OCI-LY3 (cell line): ENCODE data around the gene COA7.

Source experiments
- H2AFZ ChIP-seq: fragments of 200-600, 300-600 bp; shearing (Covaris generic); 2 replicates; pipeline ENCODE4 v1.6.0; 2014; ENCODE audit warnings: antibody characterized with exemption, low read depth, low read length
- H3K27ac ChIP-seq: fragments of 200-600, 300-600 bp; sonication (generic); 2 replicates; pipeline ENCODE4 v1.5.1; 2014; ENCODE audit warnings: mild to moderate bottlenecking, low read length, moderate library complexity, mixed read lengths
- H3K27me3 ChIP-seq: fragments of 200-600, 300-600 bp; sonication (generic); 2 replicates; pipeline ENCODE4 v1.6.1; 2014; ENCODE audit warnings: low read depth, low read length, mixed read lengths
- H3K36me3 ChIP-seq: fragments of 200-600, 300-600 bp; sonication (generic); replicated peaks from 2 replicates; pipeline ENCODE3; 2014; ENCODE audit warnings: low read depth, low read length, mixed read lengths
- H3K4me1 ChIP-seq: fragments of 300-600, 200-600 bp; sonication (generic); 2 replicates; pipeline ENCODE4 v1.6.1; 2014; ENCODE audit warnings: low read length, mixed read lengths
- H3K4me2 ChIP-seq: fragments of 200-600, 300-600 bp; sonication (generic); 2 replicates; pipeline ENCODE4 v1.6.1; 2014; ENCODE audit warnings: low read length, mixed read lengths
- H3K4me3 ChIP-seq: fragments of 300-600, 200-600 bp; sonication (generic); 2 replicates; pipeline ENCODE4 v1.5.1; 2014; ENCODE audit warnings: antibody characterized with exemption, mild to moderate bottlenecking, low read length, moderate library complexity
- H3K79me2 ChIP-seq: fragments of 300-600, 200-600 bp; shearing (Covaris generic); 2 replicates; pipeline ENCODE4 v1.6.1; 2014; ENCODE audit warnings: mild to moderate bottlenecking, low read length, mixed read lengths
- H3K9ac ChIP-seq: fragments of 300-600, 200-600 bp; shearing (Covaris generic); 2 replicates; pipeline ENCODE4 v1.6.0; 2014; ENCODE audit warnings: mild to moderate bottlenecking, low read length, moderate library complexity
- H3K9me3 ChIP-seq: fragments of 200-600, 300-600 bp; shearing (Covaris generic); 2 replicates; pipeline ENCODE4 v1.6.1; 2014; ENCODE audit warnings: low read length, mixed read lengths; ENCODE audit not compliant: insufficient read depth
- H4K20me1 ChIP-seq: fragments of 200-600, 300-600 bp; sonication (generic); 2 replicates; pipeline ENCODE4 v1.6.1; 2016; ENCODE audit warnings: low read length, mixed read lengths; ENCODE audit not compliant: insufficient read depth
- CTCF ChIP-seq: fragments of 200-600, 300-600 bp; sonication (generic); IDR thresholded peaks from 2 replicates; pipeline ENCODE4 v1.5.1; 2014; ENCODE audit warnings: antibody characterized with exemption, low read length, low read depth
- EZH2phosphoT487 ChIP-seq: fragments of 200-600 bp; shearing (Covaris generic); IDR thresholded peaks from 2 replicates; pipeline ENCODE4 v1.6.1; 2018; ENCODE audit warnings: antibody characterized with exemption, mixed run types, low read depth

COA7 gene

GRCh38 chr1:52654063-52654462 lies 44.1 kb downstream of the COA7 start:
- no peak overlapping the region for H3K27ac ChIP-seq
- H3K79me2 ChIP-seq, result no peaks in the 10 kb centered on the region
- H3K9me3 ChIP-seq, result no peaks in the 10 kb centered on the region
- TF ChIP-seq EZH2phosphoT487 (no peak), CTCF (no peak)
- H3K27me3 ChIP-seq, result no peaks in the 10 kb centered on the region
- H4K20me1 ChIP-seq, result no peaks in the 10 kb centered on the region
- no peak overlapping the region for H3K4me3 ChIP-seq
- no peak overlapping the region for H3K4me2 ChIP-seq
- H2AFZ ChIP-seq, result no peak overlapping the region
- H3K4me1 ChIP-seq, result peaks cover 5% of the 10 kb centered on the region
- H3K36me3 ChIP-seq, result no peaks in the 10 kb centered on the region
- no peak overlapping the region for H3K9ac ChIP-seq

- Histone ChIP-seq H3K9me3 (no peaks in the 10 kb centered on the region), H2AFZ (no peak overlapping the region), H4K20me1 (no peaks in the 10 kb centered on the region), H3K36me3 (no peaks in the 10 kb centered on the region), H3K4me1 (no peaks in the 10 kb centered on the region), H3K4me2 (no peak overlapping the region), H3K4me3 (no peak overlapping the region), H3K79me2 (no peaks in the 10 kb centered on the region), H3K27ac (no peak overlapping the region), H3K27me3 (no peaks in the 10 kb centered on the region), H3K9ac (no peak overlapping the region)
- no peak for TF ChIP-seq EZH2phosphoT487
- no peak for TF ChIP-seq CTCF
Measured at GRCh38 chr1:52653207-52653849, 44.8 kb downstream of the COA7 start.

GRCh38 chr1:52651904-52652303 lies 46.2 kb downstream of the COA7 start:
- Histone ChIP-seq H4K20me1 (no peaks in the 10 kb centered on the region), H3K79me2 (no peaks in the 10 kb centered on the region), H3K36me3 (no peaks in the 10 kb centered on the region), H3K9ac (no peak overlapping the region), H3K9me3 (no peaks in the 10 kb centered on the region), H3K4me2 (no peak overlapping the region), H3K4me1 (no peaks in the 10 kb centered on the region), H3K4me3 (no peak overlapping the region), H3K27me3 (no peaks in the 10 kb centered on the region), H3K27ac (no peak overlapping the region), H2AFZ (no peak overlapping the region)
- no peak for TF ChIP-seq EZH2phosphoT487
- no peak for TF ChIP-seq CTCF

- peaks cover 19% of the 10 kb centered on the region for H3K4me1 ChIP-seq
- no peak overlapping the region for H3K9ac ChIP-seq
- no peaks in the 10 kb centered on the region for H3K36me3 ChIP-seq
- no peaks in the 10 kb centered on the region for H3K27me3 ChIP-seq
- no peak overlapping the region for H3K4me2 ChIP-seq
- no peaks in the 10 kb centered on the region for H3K79me2 ChIP-seq
- TF ChIP-seq CTCF (no peak), EZH2phosphoT487 (no peak)
- no peaks in the 10 kb centered on the region for H4K20me1 ChIP-seq
- no peak overlapping the region for H3K27ac ChIP-seq
- H2AFZ ChIP-seq, result no peak overlapping the region
- H3K9me3 ChIP-seq, result no peaks in the 10 kb centered on the region
- H3K4me3 ChIP-seq, result no peak overlapping the region
Measured at GRCh38 chr1:52645261-52645660, 52.9 kb downstream of the COA7 start.
